ENCODE measurements around the gene KIF16B.

KIF16B gene

GRCh38 chr20:16488616-16489015 is 84.6 kb downstream of the KIF16B start:
- no peaks in the 10 kb centered on the region; the same call in none of the 2 replicates for H3K36me3 ChIP-seq
- no peak for DNase-seq
- H3K4me3 ChIP-seq (ENCODE audit: low read depth, low read length): peak overlapping the region; percentile 14
- peak overlapping the region; percentile 76 for H3K27ac ChIP-seq
- no peaks in the 10 kb centered on the region for H3K27me3 ChIP-seq (ENCODE audit: insufficient read depth, low read depth, severe bottlenecking)
- no peak for TF ChIP-seq CTCF (IDR thresholded peaks at IDR 0.05; ENCODE audit: low read depth, low read length)
- H3K9me3 ChIP-seq (ENCODE audit: severe bottlenecking): no peaks in the 10 kb centered on the region

GRCh38 chr20:16488086-16488485 is 85.2 kb downstream of the KIF16B start:
- Histone ChIP-seq H3K4me3 (ENCODE audit: low read depth, low read length) (peak overlapping the region; percentile 19), H3K27me3 (ENCODE audit: insufficient read depth, low read depth, severe bottlenecking) (no peaks in the 10 kb centered on the region), H3K9me3 (ENCODE audit: severe bottlenecking) (no peaks in the 10 kb centered on the region), H3K36me3 (no peaks in the 10 kb centered on the region; the same call in none of the 2 replicates), H3K27ac (peak overlapping the region; percentile 76)
- no peak for TF ChIP-seq CTCF (IDR thresholded peaks at IDR 0.05; ENCODE audit: low read depth, low read length)
- peak; percentile 75 for DNase-seq

DNA sequence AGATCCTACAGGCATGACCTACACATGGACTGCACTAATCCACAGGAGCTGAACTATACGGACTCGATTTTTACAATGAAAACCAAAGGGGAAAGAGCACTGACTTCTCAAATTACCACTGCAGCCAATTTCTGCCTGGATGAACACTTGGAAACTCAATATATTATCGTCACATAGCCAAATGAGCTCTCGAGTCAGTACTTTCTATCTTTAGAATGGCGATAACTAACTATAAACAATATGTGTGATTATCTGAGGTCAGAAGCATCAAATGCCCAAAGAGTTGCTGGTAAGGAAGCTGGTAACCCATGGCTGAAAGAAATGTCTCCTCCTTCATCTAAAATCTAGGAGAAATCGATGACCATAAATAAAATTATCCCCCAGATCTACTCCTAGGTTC is 86.7 kb downstream of the KIF16B start:
- no peaks in the 10 kb centered on the region for H3K9me3 ChIP-seq (ENCODE audit: severe bottlenecking)
- no peaks in the 10 kb centered on the region; the same call in none of the 2 replicates for H3K36me3 ChIP-seq
- H3K4me3 ChIP-seq (ENCODE audit: low read depth, low read length): no peak overlapping the region
- no peak for DNase-seq
- no peak for TF ChIP-seq CTCF (IDR thresholded peaks at IDR 0.05; ENCODE audit: low read depth, low read length)
- no peaks in the 10 kb centered on the region for H3K27me3 ChIP-seq (ENCODE audit: insufficient read depth, low read depth, severe bottlenecking)
- no peak overlapping the region for H3K27ac ChIP-seq

GRCh38 chr20:16485401-16485800 is 87.8 kb downstream of the KIF16B start:
- Histone ChIP-seq H3K36me3 (no peaks in the 10 kb centered on the region; the same call in 1 of the 2 replicates), H3K27me3 (ENCODE audit: insufficient read depth, low read depth, severe bottlenecking) (no peaks in the 10 kb centered on the region), H3K4me3 (ENCODE audit: low read depth, low read length) (no peak overlapping the region), H3K27ac (no peak overlapping the region), H3K9me3 (ENCODE audit: severe bottlenecking) (no peaks in the 10 kb centered on the region)
- no peak for TF ChIP-seq CTCF (IDR thresholded peaks at IDR 0.05; ENCODE audit: low read depth, low read length)
- DNase-seq: no peak

- Histone ChIP-seq H3K9me3 (ENCODE audit: severe bottlenecking) (no peaks in the 10 kb centered on the region), H3K27me3 (ENCODE audit: insufficient read depth, low read depth, severe bottlenecking) (no peaks in the 10 kb centered on the region), H3K4me3 (ENCODE audit: low read depth, low read length) (no peak overlapping the region), H3K27ac (no peak overlapping the region), H3K36me3 (no peaks in the 10 kb centered on the region)
- DNase-seq: no peak
- no peak for TF ChIP-seq CTCF (IDR thresholded peaks at IDR 0.05; ENCODE audit: low read depth, low read length)
Observed at GRCh38 chr20:16483024-16483423, 90.2 kb downstream of the KIF16B start.

DNA sequence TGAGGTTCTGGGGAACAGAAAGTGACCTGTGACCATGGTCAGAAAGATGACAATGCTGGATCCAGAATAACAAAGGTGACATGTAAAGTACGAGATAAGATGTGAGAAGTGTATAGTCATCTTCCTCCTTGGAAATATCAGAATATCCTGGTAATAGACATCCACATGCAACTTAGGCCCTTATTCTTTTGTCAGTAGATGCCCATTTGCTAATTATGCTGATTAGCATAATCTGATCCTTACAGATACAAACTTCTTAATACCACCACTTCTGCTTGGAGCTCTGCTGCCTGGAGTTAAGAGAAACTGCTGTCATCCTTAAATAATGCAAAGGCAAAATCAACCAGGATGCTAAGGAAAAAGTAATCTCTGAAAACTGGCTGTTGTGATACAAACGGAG is 91.3 kb downstream of the KIF16B start:
- DNase-seq: no peak
- no peak for TF ChIP-seq CTCF (IDR thresholded peaks at IDR 0.05; ENCODE audit: low read depth, low read length)
- Histone ChIP-seq H3K27ac (no peak overlapping the region), H3K27me3 (ENCODE audit: insufficient read depth, low read depth, severe bottlenecking) (no peaks in the 10 kb centered on the region), H3K4me3 (ENCODE audit: low read depth, low read length) (no peak overlapping the region), H3K36me3 (no peaks in the 10 kb centered on the region), H3K9me3 (ENCODE audit: severe bottlenecking) (no peaks in the 10 kb centered on the region)

Data from WERI-Rb-1 (cell line).